ENCODE measurements around the gene USP37.
"Not testable (repeated sequence)": the region's sequence is repeated elsewhere in the genome, so short reads cannot be mapped to it uniquely, and the experiment has no call there.

USP37 gene

DNA sequence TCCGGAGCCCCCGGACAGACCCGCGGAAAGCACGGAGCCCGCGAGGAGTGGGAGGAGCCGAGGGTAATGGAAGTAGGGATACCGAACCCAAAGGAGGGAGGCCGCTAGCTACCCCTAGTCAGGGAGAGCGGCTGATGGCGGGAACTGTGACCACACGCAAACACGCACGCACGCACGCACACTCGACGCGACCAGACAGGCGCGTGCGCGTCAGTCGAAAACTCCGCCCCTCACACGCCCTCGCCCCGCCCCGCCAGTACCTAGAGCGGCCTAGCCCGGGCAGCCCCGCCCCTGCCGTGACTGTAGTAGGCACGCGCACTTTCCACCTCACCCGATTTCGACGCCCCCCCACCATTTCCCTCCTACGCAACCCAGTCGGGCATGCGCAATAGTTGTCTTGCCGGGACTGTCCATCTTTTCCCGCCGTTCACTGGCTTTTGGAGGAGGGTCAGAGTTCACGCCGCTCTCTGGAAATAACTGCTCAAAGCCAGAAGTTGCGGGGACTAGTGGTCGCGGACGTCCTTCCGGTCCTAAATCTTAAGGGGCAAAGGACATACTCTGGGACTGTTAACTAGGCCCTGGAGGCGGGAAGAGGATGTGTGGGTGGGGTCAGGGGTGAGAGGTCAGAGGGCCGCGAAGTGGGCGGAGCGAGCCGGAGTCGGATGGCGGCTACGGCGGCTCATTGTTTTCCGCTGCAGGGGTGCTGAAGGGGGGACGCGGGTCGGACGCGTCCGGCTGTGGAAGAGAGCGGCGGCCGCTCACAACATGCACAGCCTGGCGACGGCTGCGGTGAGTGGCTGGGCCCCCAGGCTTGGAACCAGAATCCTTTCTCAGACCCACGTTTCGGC, at the start of gene USP37, which contains the start of gene CNOT9:
TSS of gene USP37 (minus strand) at position 162 of the 848 bp plus-strand sequence. CDS start 9,698 bp downstream, outside the sequence.
TSS of gene CNOT9 (plus strand) at position 650 of the 848 bp plus-strand sequence. CDS start at position 766, 116 bp downstream.
- DNase-seq = peak; percentile 95

DNA sequence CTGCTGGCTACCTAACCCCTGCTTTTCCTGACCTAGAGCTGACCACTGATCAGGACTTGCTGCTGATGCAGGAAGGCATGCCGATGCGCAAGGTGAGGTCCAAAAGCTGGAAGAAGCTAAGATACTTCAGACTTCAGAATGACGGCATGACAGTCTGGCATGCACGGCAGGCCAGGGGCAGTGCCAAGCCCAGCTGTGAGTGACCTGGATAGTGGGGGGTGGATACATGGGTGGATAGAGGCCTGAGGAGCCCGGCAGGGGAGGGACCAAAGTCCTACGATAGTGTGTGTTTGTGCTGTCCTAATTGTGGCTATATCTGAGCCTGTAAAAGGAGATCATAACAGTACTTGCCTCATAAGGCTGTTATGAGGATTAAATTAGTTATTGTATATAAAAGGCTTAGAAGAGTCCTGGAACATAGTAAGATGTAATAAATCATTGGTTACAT, 47.7 kb upstream of the USP37 start:
- DNase-seq = no peak

DNA sequence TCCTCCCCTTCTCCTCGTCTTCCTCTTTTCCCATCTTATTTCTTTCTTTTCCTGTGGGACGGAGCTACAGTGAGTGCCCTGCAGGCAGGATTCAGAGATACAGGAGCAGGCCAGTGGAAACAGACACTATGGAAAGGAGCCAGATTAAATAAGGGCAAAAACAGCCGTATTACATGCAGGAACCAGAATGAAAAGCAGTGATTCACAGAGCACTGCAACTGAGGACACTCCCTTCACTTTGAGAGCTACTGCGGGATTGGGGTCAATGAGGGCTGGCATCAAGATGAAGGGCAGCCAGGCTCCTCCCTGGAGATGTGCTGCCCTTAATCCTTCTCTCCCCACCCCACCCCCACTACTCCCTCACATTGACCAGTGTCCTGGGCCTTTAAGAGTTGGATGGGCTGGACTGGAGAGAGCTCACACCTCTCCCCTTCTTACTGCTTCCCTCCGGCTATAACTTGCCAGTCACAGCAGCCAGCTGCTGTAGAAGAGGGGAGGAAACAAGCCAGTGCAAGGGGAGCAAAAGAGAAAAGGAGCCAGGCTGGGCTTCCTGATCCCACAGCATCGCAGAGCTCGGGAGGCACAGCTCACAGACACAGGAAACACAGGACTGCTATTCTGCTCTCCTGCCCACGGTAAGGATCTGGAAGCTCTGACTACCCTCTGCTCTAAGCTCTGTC, 39.4 kb upstream of the USP37 start, which contains the start of gene PLCD4:
TSS of gene PLCD4 (plus strand) at position 464 of the 680 bp plus-strand sequence. CDS start 7,841 bp downstream, outside the sequence.
- DNase-seq = peak; percentile 32

- peak; percentile 99 for DNase-seq
These were observed 37.3 kb upstream of the USP37 start for GRCh38 chr2:218605432-218605831.

DNA sequence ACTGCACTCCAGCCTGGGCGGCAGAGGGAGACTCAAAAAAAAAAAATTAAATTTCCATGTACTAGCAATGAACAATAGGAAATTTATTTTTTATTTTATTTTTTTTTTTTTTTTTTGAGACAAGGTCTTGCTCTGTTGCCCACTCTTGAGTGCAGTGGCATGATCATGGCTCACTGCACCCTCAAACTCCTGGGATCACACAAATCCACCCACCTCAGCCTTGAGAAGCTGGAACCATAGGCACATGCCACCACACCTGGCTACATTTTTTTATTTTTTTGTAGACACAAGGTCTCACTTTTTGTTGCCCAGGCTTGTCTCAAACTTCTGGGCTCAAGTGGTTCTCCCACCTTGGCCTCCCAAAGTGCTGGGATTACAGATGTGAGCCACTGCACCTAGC, 17.4 kb upstream of the USP37 start:
- DNase-seq = no peak

- DNase-seq = no peak
These were observed 16.1 kb upstream of the USP37 start for GRCh38 chr2:218583983-218584850.

DNA sequence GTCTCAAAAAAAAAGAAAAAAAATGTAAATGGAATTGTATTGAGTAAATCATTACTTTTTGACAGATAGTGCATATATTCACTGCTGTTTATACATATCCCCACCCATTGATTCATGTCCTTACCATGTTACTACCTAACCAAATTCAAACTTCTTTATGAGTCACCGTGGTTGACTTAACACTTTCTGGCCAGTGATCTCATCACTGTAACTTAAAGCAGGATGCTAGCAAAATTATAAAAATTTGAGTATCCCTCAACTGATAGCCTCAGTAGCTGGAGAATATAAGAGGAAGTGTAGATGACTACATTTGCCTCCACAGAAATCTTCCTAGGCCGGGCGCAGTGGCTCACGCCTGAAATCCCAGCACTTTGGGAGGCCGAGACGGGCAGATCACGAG, 13.9 kb upstream of the USP37 start:
- no peak for DNase-seq

GRCh38 chr2:218578272-218578877, 10.2 kb upstream of the USP37 start:
- DNase-seq = no peak

GRCh38 chr2:218577482-218578220, 9.5 kb upstream of the USP37 start:
- DNase-seq = no peak

DNA sequence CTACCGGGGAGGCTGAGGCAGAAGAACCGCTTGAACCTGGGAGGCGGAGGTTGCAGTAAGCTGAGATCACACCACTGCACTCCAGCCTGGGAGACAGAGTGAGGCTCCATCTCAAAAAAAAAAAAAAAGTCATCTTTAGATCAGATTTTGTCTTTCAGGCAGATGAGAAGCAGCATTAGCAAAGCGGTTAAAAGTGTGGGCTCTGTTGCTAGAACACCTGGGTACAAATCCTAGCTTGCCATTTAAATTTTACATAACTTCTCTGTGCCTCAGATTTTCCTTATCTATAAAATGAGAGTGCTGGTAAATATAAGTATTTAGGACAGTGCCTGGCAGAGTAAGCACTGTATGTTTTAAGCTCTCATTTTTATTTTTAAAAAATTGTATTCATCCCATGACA, 8.7 kb upstream of the USP37 start:
- DNase-seq = no peak

- no peak for DNase-seq
These were observed 2.7 kb upstream of the USP37 start for GRCh38 chr2:218570850-218571249.

- no peak for DNase-seq
These were observed 1.7 kb upstream of the USP37 start for GRCh38 chr2:218569661-218570500.

DNA sequence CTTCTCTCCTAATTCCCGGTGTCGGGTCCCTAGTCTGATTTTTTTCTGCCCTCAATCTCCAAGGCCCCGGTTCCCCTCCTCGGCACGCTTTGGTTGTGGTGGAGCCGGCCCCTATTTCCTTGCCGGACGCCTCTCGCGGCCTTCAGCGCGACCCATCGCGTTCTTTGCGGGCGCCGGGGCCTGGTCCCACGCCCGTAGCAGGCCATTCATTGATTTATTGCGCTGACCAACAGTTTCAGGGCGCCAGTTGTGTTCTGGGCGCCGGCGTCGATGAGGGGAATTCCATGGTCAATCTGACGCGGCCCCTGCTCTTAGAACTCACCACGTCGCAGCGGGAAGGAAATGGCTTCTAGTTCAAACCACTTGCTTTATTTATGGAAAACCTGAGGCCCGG, 884 bp upstream of the USP37 start:
- DNase-seq = no peak

DNA sequence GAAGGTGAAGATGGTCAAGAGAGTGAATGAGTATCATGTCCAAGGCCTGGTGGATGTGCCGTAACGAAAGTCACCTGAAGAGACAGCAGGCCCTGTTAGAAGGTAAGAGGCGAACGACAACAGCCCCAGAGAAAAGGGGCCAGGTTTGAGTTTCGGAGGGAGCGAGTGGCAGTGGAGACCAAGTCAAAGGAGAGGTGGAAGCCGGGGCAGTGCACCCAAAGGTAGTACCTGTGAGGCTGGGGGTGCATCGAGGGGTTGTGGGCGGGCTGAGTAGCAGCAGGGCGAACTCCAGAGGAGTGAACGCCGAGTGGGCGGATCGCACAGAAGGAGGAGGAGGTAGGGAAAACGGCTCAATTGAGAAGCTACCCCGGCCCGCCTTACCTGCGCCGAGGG, 358 bp downstream of the USP37 start:
- no peak for DNase-seq

- no peak for DNase-seq
These were observed 1.9 kb downstream of the USP37 start for GRCh38 chr2:218566296-218566695.

DNA sequence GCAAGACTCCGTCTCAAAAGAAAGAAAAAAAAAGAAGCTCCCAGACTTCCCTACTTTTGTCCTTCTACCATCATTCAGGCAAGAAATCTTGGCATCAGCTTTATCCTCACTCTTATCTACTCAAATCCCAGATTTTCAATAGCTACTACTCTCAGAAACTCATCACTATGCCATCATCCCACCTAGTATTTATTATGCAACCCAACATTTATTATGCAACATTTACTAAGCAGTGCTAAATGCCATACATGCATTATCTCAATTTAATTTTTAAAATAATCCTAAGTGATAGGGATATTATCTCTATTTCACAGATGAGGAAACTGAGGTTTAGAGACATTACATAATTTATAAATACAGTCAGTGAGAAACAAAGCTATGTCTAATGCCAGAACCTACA, 4.1 kb downstream of the USP37 start:
- no peak for DNase-seq

- DNase-seq = no peak
These were observed 9.2 kb downstream of the USP37 start for GRCh38 chr2:218558986-218559385.

GRCh38 chr2:218557941-218558340, 10.2 kb downstream of the USP37 start:
- no peak for DNase-seq

- DNase-seq = no peak
These were observed 12.6 kb downstream of the USP37 start for GRCh38 chr2:218555527-218555926.

- DNase-seq = not testable (repeated sequence)
These were observed 13.9 kb downstream of the USP37 start for GRCh38 chr2:218554225-218554624.

- DNase-seq = no peak
These were observed 20.2 kb downstream of the USP37 start for GRCh38 chr2:218547978-218548377.
